Cardiac muscle cell (in vitro differentiated cells and primary cell): ENCODE results near the gene CNR2. TPM values are rescaled to one million over a fixed set of nuclear protein-coding genes. Genes with fewer than 3 reads are reported as not detected.

ENCODE experiments used
- DNase-seq, 2 donors: peaks; one replicate each; pipeline versions ENCODE4 v3.0.0 to v3.0.0-alpha.2; 2010 to 2017; ENCODE audit warnings: low read depth in 1 of 2, low spot score in 1 of 2
- H3K27ac ChIP-seq: fragments of 200-600 bp; sonication (generic); 2 replicates; pipeline ENCODE4 v1.5.1; 2016
- H3K27me3 ChIP-seq: fragments of 200-600 bp; sonication (generic); 2 replicates; pipeline ENCODE4 v1.6.0; 2016; ENCODE audit warnings: control low read depth
- H3K36me3 ChIP-seq: fragments of 200-600 bp; sonication (generic); 2 replicates; pipeline ENCODE4 v1.5.1; 2016; ENCODE audit warnings: control low read depth
- H3K4me1 ChIP-seq: fragments of 200-600 bp; sonication (generic); 2 replicates; pipeline ENCODE4 v1.8.1; 2017; ENCODE audit warnings: low read depth, mild to moderate bottlenecking, mixed run types
- H3K4me3 ChIP-seq: fragments of 200-600 bp; sonication (generic); 2 replicates; pipeline ENCODE4 v1.5.1; 2016; ENCODE audit warnings: mild to moderate bottlenecking
- H3K9me3 ChIP-seq: fragments of 200-600 bp; sonication (generic); 2 replicates; pipeline ENCODE4 v1.5.1; 2017; ENCODE audit warnings: low read depth, mild to moderate bottlenecking, control low read depth
- CTCF ChIP-seq: IDR thresholded peaks from 2 replicates; pipeline ENCODE4 v1.5.1; 2012; ENCODE audit warnings: low read depth, mild to moderate bottlenecking, low read length
- polyA plus RNA-seq: library from polyadenylated mRNA; unstranded; fragments of >200 nt; fragmentation: Nextera tagmentation; extraction: Ambion mirVana; gene quantifications from 2 replicates; pipeline ENCODE4 v1.2.1, GENCODE V29; 2016
- total RNA-seq: library from RNA; depleted of rRNA; stranded (reverse); fragments of >200 nt; gene quantifications from 2 replicates; pipeline ENCODE4 v1.2.3, GENCODE V29; 2016

CNR2 gene
- total and polyA plus RNA-seq, 2 experiments from 2014 or later: not detected

- DNase-seq: no peak
Measured at GRCh38 chr1:23895082-23895481, 18.1 kb downstream of the CNR2 start.

GRCh38 chr1:23889074-23889473 is 24.1 kb downstream of the CNR2 start:
- Histone ChIP-seq H3K27me3 (no peaks in the 10 kb centered on the region), H3K36me3 (no peaks in the 10 kb centered on the region), H3K4me3 (no peak overlapping the region), H3K27ac (no peak overlapping the region), H3K4me1 (no peaks in the 10 kb centered on the region), H3K9me3 (no peaks in the 10 kb centered on the region)
- no peak for TF ChIP-seq CTCF
- DNase-seq: no peak

More at GRCh38 chr1:23895082-23895481, 18.1 kb downstream of the CNR2 start:
- Histone ChIP-seq H3K4me3 (no peak overlapping the region), H3K36me3 (no peaks in the 10 kb centered on the region), H3K27ac (no peak overlapping the region), H3K4me1 (no peaks in the 10 kb centered on the region), H3K27me3 (peaks cover 5% of the 10 kb centered on the region), H3K9me3 (no peaks in the 10 kb centered on the region)
- TF ChIP-seq CTCF: no peak

GRCh38 chr1:23885222-23885621 is 27.9 kb downstream of the CNR2 start:
- Histone ChIP-seq H3K36me3 (no peaks in the 10 kb centered on the region), H3K9me3 (no peaks in the 10 kb centered on the region), H3K4me3 (no peak overlapping the region), H3K4me1 (no peaks in the 10 kb centered on the region), H3K27me3 (no peaks in the 10 kb centered on the region), H3K27ac (no peak overlapping the region)
- DNase-seq: no peak
- no peak for TF ChIP-seq CTCF

GRCh38 chr1:23882746-23883145 is 30.4 kb downstream of the CNR2 start:
- Histone ChIP-seq H3K4me1 (no peaks in the 10 kb centered on the region), H3K27ac (no peak overlapping the region), H3K4me3 (no peak overlapping the region), H3K9me3 (no peaks in the 10 kb centered on the region), H3K27me3 (no peaks in the 10 kb centered on the region), H3K36me3 (no peaks in the 10 kb centered on the region)
- no peak for TF ChIP-seq CTCF
- no peak for DNase-seq

GRCh38 chr1:23879809-23880208 is 33.4 kb downstream of the CNR2 start:
- no peaks in the 10 kb centered on the region for H3K36me3 ChIP-seq
- H3K27ac ChIP-seq: no peak overlapping the region
- TF ChIP-seq CTCF: no peak
- no peak overlapping the region for H3K4me3 ChIP-seq
- no peak for DNase-seq
- H3K9me3 ChIP-seq: no peaks in the 10 kb centered on the region
- H3K27me3 ChIP-seq: no peaks in the 10 kb centered on the region
- no peaks in the 10 kb centered on the region for H3K4me1 ChIP-seq

GRCh38 chr1:23878668-23879067 is 34.5 kb downstream of the CNR2 start:
- no peak for TF ChIP-seq CTCF
- Histone ChIP-seq H3K36me3 (no peaks in the 10 kb centered on the region), H3K4me3 (no peak overlapping the region), H3K9me3 (no peaks in the 10 kb centered on the region), H3K27ac (no peak overlapping the region), H3K4me1 (no peaks in the 10 kb centered on the region), H3K27me3 (no peaks in the 10 kb centered on the region)
- no peak for DNase-seq
